Sigmoid colon (tissue), 7 donors: ENCODE results near the gene BRPF3. TPM values are rescaled to one million over a fixed set of nuclear protein-coding genes. Genes with fewer than 3 reads are reported as not detected.
A peak's percentile ranks its signal among the peaks of the same experiment; 100 is the strongest.

ENCODE experiments used
- DNase-seq: peaks from one replicate; pipeline ENCODE4 v3.0.0-alpha.2; 2019
- H3K27ac ChIP-seq, 4 donors: fragments of 200-600 bp; sonication (generic); one replicate each; pipeline ENCODE4 v1.5.1; 2016 to 2019; ENCODE audit warnings: mild to moderate bottlenecking in 1 of 4
- H3K27me3 ChIP-seq, 3 donors: fragments of 200-600 bp; sonication (generic); one replicate each; pipeline ENCODE4 v1.5.1; 2019; ENCODE audit warnings: mild to moderate bottlenecking in 1 of 3
- H3K36me3 ChIP-seq, 4 donors: fragments of 200-600 bp; sonication (generic); one replicate each; pipeline ENCODE4 v1.5.1; 2016 to 2019
- H3K4me1 ChIP-seq, 4 donors: fragments of 200-600 bp; sonication (generic); one replicate each; pipeline ENCODE4 v1.5.1; 2017 to 2019
- H3K4me3 ChIP-seq, 4 donors: fragments of 200-600 bp; sonication (generic); one replicate each; pipeline ENCODE4 v1.5.1; 2017 to 2019; ENCODE audit warnings: mild to moderate bottlenecking in 2 of 4, moderate library complexity in 1 of 4
- H3K9me3 ChIP-seq, 4 donors: fragments of 200-600 bp in 3 of 4; sonication (generic) in 3 of 4; one replicate each; pipeline versions ENCODE4 v1.5.1 to v1.6.1; 2013 to 2019
- CTCF ChIP-seq, 4 experiments: fragments of 450-650 bp in 3 of 4; fragments of 200-600 bp in 1 of 4; IDR thresholded peaks; one replicate each; pipeline ENCODE4 v1.5.1; 2016 to 2019; ENCODE audit warnings: antibody characterized with exemption in 4 of 4, mild to moderate bottlenecking in 3 of 4, moderate library complexity in 2 of 4
- EP300 ChIP-seq, 4 donors: sonication (generic); formaldehyde crosslinking; IDR thresholded peaks; one replicate each; pipeline ENCODE4 v1.6.1; 2017; ENCODE audit warnings: antibody characterized with exemption in 4 of 4
- POLR2A ChIP-seq, 2 donors: fragments of 450-650 bp; IDR thresholded peaks; one replicate each; pipeline ENCODE4 v1.6.1; 2016; ENCODE audit warnings: antibody characterized with exemption in 2 of 2, mild to moderate bottlenecking in 2 of 2, moderate library complexity in 2 of 2
- POLR2AphosphoS5 ChIP-seq, 4 donors: sonication (generic); formaldehyde crosslinking; IDR thresholded peaks; one replicate each; pipeline ENCODE4 v1.6.1; 2017; ENCODE audit warnings: antibody characterized with exemption in 4 of 4
- WGBS, 2 donors: extraction: QIAGEN DNeasy Blood & Tissue Kit; methylation state at CpG; one replicate each; pipeline ENCODE4 v1.1.7; 2013; 5-methylcytosine and 5-hydroxymethylcytosine counted together
- intact Hi-C: fragments of 100-400 bp; cut with DNase I; formaldehyde crosslinking; loops from one replicate; pipeline ENCODE4 v1.15.1; 2023
- polyA plus RNA-seq, 3 donors: library from polyadenylated mRNA; stranded (reverse); fragments of 200-250 nt; gene quantifications; one replicate each; pipeline ENCODE4 v1.2.3, GENCODE V29; 2013
- total RNA-seq, 4 donors: library from RNA; depleted of rRNA; stranded (reverse); fragments of >200 nt; gene quantifications; one replicate each; pipeline ENCODE4 v1.1.0, GENCODE V29; 2016
- donor health status: healthy with polysubstance abuse.
- donor health status: Bipolar disorder and iron deficiency.
- donor health status: healthy.

The BRPF3 gene
- total and polyA plus RNA-seq, 7 donors = 11.2 to 41.8 (median 26.9) TPM

GRCh38 chr6:36196880-36197548 is 470 bp downstream of the BRPF3 start:
- Histone ChIP-seq H3K9me3 (no peaks in the 10 kb centered on the region), H3K4me3 (peak overlapping the region; percentile 80 to 97 (median 89)), H3K27ac (peak overlapping the region; percentile 93 to 99 (median 98)), H3K4me1 (peaks cover 0 to 38% (median 21%) of the 10 kb centered on the region in 4 donors), H3K36me3 (peaks cover 13 to 19% (median 17%) of the 10 kb centered on the region in 4 donors), H3K27me3 (no peaks in the 10 kb centered on the region)
- peak; percentile 99 for DNase-seq
- intact Hi-C loops = loop anchor here (1.0 to 5.0 kb wide), 3 partner anchors 74 to 170 kb away; partner anchors contain the start of gene MAPK14
- WGBS, 2 donors = 1% methylated on average over 58 of the region's 58 CpGs
- TF ChIP-seq POLR2AphosphoS5 (IDR thresholded peaks at IDR 0.05) (peak; percentile 42 to 67 (median 56)), EP300 (IDR thresholded peaks at IDR 0.05) (no peak), POLR2A (IDR thresholded peaks at IDR 0.05) (peak; percentile 50 to 74), CTCF (IDR thresholded peaks at IDR 0.05) (no peak)

- H3K27me3 ChIP-seq = no peaks in the 10 kb centered on the region
- peaks cover 0 to 42% (median 23%) of the 10 kb centered on the region in 4 donors for H3K4me1 ChIP-seq
- peak overlapping the region in 3 of 4 donors; percentile 96 to 99 (median 99) for H3K27ac ChIP-seq
- H3K9me3 ChIP-seq = no peaks in the 10 kb centered on the region
- no peak for DNase-seq
- WGBS, 2 donors = 66 to 69% methylated on average over 17 of the region's 17 CpGs
- H3K36me3 ChIP-seq = peaks cover 13 to 27% (median 22%) of the 10 kb centered on the region in 4 donors
- intact Hi-C loops = loop anchor here (5.0 kb wide), 1 partner anchor 100 kb away; no protein-coding TSS in a partner anchor
- peak overlapping the region; percentile 80 to 97 (median 89) for H3K4me3 ChIP-seq
- TF ChIP-seq CTCF (IDR thresholded peaks at IDR 0.05) (no peak), EP300 (IDR thresholded peaks at IDR 0.05) (no peak), POLR2AphosphoS5 (IDR thresholded peaks at IDR 0.05) (no peak), POLR2A (IDR thresholded peaks at IDR 0.05) (no peak)
These were observed 1.2 kb downstream of the BRPF3 start for GRCh38 chr6:36197739-36198221.

GRCh38 chr6:36198986-36199385 is 2.4 kb downstream of the BRPF3 start:
- intact Hi-C loops = loop anchor here (5.0 kb wide), 1 partner anchor 102 kb away; no protein-coding TSS in a partner anchor
- no peaks in the 10 kb centered on the region for H3K9me3 ChIP-seq
- H3K4me3 ChIP-seq = no peak overlapping the region
- no peak for TF ChIP-seq CTCF (IDR thresholded peaks at IDR 0.05)
- TF ChIP-seq POLR2AphosphoS5 (IDR thresholded peaks at IDR 0.05) = no peak
- no peak for TF ChIP-seq POLR2A (IDR thresholded peaks at IDR 0.05)
- TF ChIP-seq EP300 (IDR thresholded peaks at IDR 0.05) = no peak
- H3K4me1 ChIP-seq = peaks cover 0 to 45% (median 23%) of the 10 kb centered on the region in 4 donors
- no peak overlapping the region for H3K27ac ChIP-seq
- H3K27me3 ChIP-seq = no peaks in the 10 kb centered on the region
- peaks cover 13 to 39% (median 23%) of the 10 kb centered on the region in 4 donors for H3K36me3 ChIP-seq
- 98% methylated on average over 9 of the region's 9 CpGs for WGBS, 2 donors
- no peak for DNase-seq

GRCh38 chr6:36200154-36200891 is 3.8 kb downstream of the BRPF3 start:
- H3K36me3 ChIP-seq = peaks cover 13 to 49% (median 25%) of the 10 kb centered on the region in 4 donors
- H3K4me3 ChIP-seq = no peak overlapping the region
- TF ChIP-seq POLR2A (IDR thresholded peaks at IDR 0.05) = no peak
- TF ChIP-seq CTCF (IDR thresholded peaks at IDR 0.05) = no peak
- TF ChIP-seq EP300 (IDR thresholded peaks at IDR 0.05) = no peak
- no peak for TF ChIP-seq POLR2AphosphoS5 (IDR thresholded peaks at IDR 0.05)
- peaks cover 0 to 50% (median 23%) of the 10 kb centered on the region in 4 donors for H3K4me1 ChIP-seq
- H3K27me3 ChIP-seq = no peaks in the 10 kb centered on the region
- 97 to 98% methylated on average over 19 of the region's 19 CpGs for WGBS, 2 donors
- no peak overlapping the region for H3K27ac ChIP-seq
- DNase-seq = no peak
- intact Hi-C loops = no loop called here
- H3K9me3 ChIP-seq = no peaks in the 10 kb centered on the region
